ENCODE measurements around the gene CA12. TPM values are rescaled to one million over a fixed set of nuclear protein-coding genes. Genes with fewer than 3 reads are reported as not detected.
A peak's percentile ranks its signal among the peaks of the same experiment; 100 is the strongest.
"Not testable (repeated sequence)": the region's sequence is repeated elsewhere in the genome, so short reads cannot be mapped to it uniquely, and the experiment has no call there.

Gene CA12
- total RNA-seq, 6 donors from 2014 or later = 2.2 to 14.6 (median 6.4) TPM

DNA sequence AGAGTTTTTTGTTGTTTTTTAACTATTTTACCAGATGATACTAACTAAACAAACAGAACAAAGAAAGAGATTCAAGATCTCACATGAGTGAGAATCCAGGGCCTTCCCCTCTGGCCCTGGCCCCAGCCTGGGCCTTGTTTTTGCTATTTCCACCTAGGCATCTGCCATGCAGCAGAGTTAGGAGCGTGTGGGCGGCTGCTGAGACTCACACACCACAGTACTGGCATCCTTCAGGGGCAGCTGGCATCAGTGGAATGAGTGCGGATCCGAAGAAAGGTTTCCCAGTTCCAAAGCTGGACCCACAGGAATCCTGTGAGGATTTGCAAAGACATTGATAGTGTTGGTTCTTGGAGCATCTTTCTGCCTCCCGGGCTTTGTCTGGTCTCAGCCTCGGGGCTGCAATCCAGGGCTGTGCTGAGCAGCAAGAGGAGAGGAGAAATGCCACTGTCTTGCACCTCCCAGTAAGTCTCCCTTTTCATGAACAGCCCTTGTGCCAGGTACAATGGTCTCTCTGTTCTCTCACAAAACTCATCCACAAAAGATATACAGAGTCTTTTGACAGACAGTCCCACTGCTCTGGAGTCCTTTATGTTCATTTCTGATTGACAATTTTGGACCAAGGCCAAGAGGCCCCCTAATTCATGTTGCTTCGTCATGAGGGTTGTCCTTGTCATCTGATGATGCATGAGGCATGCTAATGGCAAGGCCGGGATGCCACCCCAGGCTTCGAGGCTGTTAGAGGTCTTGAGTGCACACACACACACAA is 57.7 kb downstream of the CA12 start:
- DNase-seq = no peak
- Histone ChIP-seq H3K27ac (no peak overlapping the region), H3K9me3 (no peaks in the 10 kb centered on the region), H3K4me3 (no peak overlapping the region), H3K4me1 (no peaks in the 10 kb centered on the region), H3K27me3 (no peaks in the 10 kb centered on the region), H3K36me3 (no peaks in the 10 kb centered on the region)
- WGBS, 2 donors = 83 to 89% methylated on average over 9 of the region's 9 CpGs
- TF ChIP-seq POLR2AphosphoS5 (IDR thresholded peaks at IDR 0.05) (no peak), POLR2A (IDR thresholded peaks at IDR 0.05) (no peak), EP300 (IDR thresholded peaks at IDR 0.05) (no peak)
- TF ChIP-seq, protein P1, sequence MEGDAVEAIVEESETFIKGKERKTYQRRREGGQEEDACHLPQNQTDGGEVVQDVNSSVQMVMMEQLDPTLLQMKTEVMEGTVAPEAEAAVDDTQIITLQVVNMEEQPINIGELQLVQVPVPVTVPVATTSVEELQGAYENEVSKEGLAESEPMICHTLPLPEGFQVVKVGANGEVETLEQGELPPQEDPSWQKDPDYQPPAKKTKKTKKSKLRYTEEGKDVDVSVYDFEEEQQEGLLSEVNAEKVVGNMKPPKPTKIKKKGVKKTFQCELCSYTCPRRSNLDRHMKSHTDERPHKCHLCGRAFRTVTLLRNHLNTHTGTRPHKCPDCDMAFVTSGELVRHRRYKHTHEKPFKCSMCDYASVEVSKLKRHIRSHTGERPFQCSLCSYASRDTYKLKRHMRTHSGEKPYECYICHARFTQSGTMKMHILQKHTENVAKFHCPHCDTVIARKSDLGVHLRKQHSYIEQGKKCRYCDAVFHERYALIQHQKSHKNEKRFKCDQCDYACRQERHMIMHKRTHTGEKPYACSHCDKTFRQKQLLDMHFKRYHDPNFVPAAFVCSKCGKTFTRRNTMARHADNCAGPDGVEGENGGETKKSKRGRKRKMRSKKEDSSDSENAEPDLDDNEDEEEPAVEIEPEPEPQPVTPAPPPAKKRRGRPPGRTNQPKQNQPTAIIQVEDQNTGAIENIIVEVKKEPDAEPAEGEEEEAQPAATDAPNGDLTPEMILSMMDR (IDR thresholded peaks at IDR 0.05) = no peak
- no peak for ATAC-seq (ENCODE audit: low FRiP score in 2 of 2)

DNA sequence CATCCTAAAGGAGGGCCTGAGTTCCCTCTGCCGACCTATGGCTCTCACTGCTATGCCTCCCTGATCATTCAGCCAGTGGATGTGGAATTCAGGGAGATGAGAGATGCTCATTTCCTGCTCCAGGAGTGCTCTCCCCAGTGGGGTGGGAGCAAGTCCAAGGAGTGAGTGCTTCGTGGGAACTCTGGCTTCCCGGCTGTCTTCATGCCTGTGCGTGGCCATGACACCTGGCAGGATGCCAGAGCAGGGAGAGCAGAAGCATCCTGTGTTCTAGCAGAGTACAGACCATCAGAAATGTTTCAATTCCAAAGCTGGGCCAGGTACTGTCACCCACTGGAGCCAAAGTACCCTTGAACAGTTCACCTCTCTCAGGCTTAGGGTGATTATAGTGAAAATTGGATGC is 59.1 kb downstream of the CA12 start:
- Histone ChIP-seq H3K9me3 (no peaks in the 10 kb centered on the region), H3K27me3 (no peaks in the 10 kb centered on the region), H3K4me1 (no peaks in the 10 kb centered on the region), H3K36me3 (no peaks in the 10 kb centered on the region), H3K27ac (no peak overlapping the region), H3K4me3 (no peak overlapping the region)
- ATAC-seq (ENCODE audit: low FRiP score in 2 of 2) (no peak), DNase-seq (no peak)
- 45 to 81% methylated on average over 1 to 4 of the region's 4 CpGs for WGBS, 2 donors
- TF ChIP-seq POLR2A (IDR thresholded peaks at IDR 0.05) (no peak), EP300 (IDR thresholded peaks at IDR 0.05) (no peak), POLR2AphosphoS5 (IDR thresholded peaks at IDR 0.05) (no peak)
- TF ChIP-seq, protein P1 (IDR thresholded peaks at IDR 0.05) = no peak

DNA sequence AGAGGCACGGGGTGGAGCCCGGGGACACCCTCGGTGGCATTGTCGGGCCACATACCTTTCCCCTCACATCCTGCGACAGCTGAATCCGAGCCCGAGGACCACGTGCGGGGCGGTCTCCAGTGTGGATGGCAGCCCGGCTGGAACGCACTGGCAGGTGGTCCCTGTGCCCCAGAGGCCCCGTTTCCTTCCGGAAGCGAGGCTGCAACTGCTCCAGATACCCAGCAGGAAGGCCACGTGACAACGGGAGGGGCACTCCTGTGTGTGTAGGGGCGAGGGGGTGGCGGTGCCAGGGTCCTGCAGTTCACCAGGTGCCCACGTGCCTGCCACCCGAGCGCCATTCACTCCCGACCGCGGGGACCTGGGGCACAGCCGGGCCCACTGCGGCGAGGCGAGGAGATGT is 60.2 kb downstream of the CA12 start:
- H3K4me1 ChIP-seq = no peaks in the 10 kb centered on the region
- 92 to 96% methylated on average over 20 to 28 of the region's 29 CpGs for WGBS, 2 donors
- no peaks in the 10 kb centered on the region for H3K36me3 ChIP-seq
- TF ChIP-seq POLR2A (IDR thresholded peaks at IDR 0.05) (no peak), POLR2AphosphoS5 (IDR thresholded peaks at IDR 0.05) (no peak), EP300 (IDR thresholded peaks at IDR 0.05) (no peak)
- TF ChIP-seq, protein P1 (IDR thresholded peaks at IDR 0.05) = no peak
- no peak overlapping the region for H3K27ac ChIP-seq
- ATAC-seq (ENCODE audit: low FRiP score in 2 of 2) (no peak), DNase-seq (peak in 1 of 2 donors; percentile 72)
- H3K9me3 ChIP-seq = no peaks in the 10 kb centered on the region
- no peak overlapping the region for H3K4me3 ChIP-seq
- H3K27me3 ChIP-seq = no peaks in the 10 kb centered on the region

DNA sequence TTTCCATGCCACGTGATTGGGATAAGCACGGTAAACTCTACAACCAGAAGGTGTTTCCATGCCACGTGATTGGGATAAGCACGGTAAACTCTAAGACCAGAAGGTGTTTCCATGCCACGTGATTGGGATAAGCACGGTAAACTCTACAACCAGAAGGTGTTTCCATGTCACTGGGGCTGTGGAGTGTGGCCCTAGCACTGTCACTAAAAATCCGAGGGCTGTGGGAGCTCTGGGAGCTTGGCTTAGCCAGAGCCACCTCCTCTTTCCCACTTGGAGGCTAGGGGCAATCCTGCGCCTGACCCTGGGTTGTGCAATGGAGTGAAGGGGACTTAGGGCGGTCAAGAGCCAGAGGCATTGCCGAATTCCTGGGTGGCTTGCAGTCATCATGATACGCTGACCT is 60.7 kb downstream of the CA12 start:
- not testable (repeated sequence) for H3K4me1 ChIP-seq; ATAC-seq (ENCODE audit: low FRiP score in 2 of 2); H3K9me3 ChIP-seq; H3K27me3 ChIP-seq; H3K27ac ChIP-seq; H3K4me3 ChIP-seq; H3K36me3 ChIP-seq; DNase-seq
- 94 to 96% methylated on average over 8 to 9 of the region's 11 CpGs for WGBS, 2 donors

DNA sequence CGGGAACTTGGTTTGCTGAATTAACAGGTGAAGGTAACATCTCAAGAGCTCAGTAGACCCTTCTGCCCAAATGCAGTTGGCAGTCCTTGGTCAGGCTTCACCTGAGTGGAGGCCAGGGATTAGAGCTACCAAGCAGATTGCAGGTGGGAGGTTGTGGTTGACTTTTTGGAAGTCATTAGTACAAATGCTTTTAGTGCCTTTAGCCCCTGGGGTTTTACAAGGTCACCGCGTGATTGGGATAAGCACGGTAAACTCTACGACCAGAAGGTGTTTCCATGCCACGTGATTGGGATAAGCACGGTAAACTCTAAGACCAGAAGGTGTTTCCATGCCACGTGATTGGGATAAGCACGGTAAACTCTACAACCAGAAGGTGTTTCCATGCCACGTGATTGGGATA is 61.2 kb downstream of the CA12 start:
- H3K9me3 ChIP-seq; H3K4me1 ChIP-seq; H3K27me3 ChIP-seq; H3K36me3 ChIP-seq; H3K27ac ChIP-seq; H3K4me3 ChIP-seq; ATAC-seq (ENCODE audit: low FRiP score in 2 of 2); DNase-seq: not testable (repeated sequence)
- 83 to 93% methylated on average over 7 to 9 of the region's 10 CpGs for WGBS, 2 donors

DNA sequence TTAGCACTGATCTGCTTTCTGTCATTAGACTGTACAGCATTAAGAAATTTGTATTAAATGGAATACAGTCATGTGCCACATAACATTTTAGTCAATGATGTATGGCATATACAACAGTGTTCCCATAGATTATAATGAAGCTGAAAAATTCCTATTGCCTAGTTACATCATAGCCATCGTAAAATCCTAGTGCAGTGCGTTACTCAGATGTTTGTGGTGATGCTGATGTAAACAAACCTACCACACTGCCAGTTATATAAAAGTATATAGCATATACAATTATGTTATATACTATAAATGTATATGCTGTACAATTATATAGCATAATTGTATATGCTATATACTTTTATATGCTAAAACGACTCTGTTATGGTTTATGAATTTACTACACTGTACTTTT is 62.6 kb downstream of the CA12 start:
- H3K27ac ChIP-seq = no peak overlapping the region
- no peak overlapping the region for H3K4me3 ChIP-seq
- no peak for ATAC-seq (ENCODE audit: low FRiP score in 2 of 2)
- DNase-seq = no peak
- H3K9me3 ChIP-seq = no peaks in the 10 kb centered on the region
- H3K4me1 ChIP-seq = no peaks in the 10 kb centered on the region
- no peaks in the 10 kb centered on the region for H3K27me3 ChIP-seq
- 95 to 98% methylated on average over 3 of the region's 3 CpGs for WGBS, 2 donors
- no peak for TF ChIP-seq POLR2AphosphoS5 (IDR thresholded peaks at IDR 0.05)
- TF ChIP-seq, protein P1 (IDR thresholded peaks at IDR 0.05) = no peak
- no peak for TF ChIP-seq EP300 (IDR thresholded peaks at IDR 0.05)
- TF ChIP-seq POLR2A (IDR thresholded peaks at IDR 0.05) = no peak
- H3K36me3 ChIP-seq = no peaks in the 10 kb centered on the region

Measured in upper lobe of left lung (tissue), 6 donors.